OCI-LY1 (cell line): ENCODE results near the gene SLC39A5.

ENCODE experiments used
- CTCF ChIP-seq: fragments of 200-600 bp; sonication (generic), shearing (Covaris generic); IDR thresholded peaks from 2 replicates; pipeline ENCODE4 v1.5.1; 2017; ENCODE audit warnings: mild to moderate bottlenecking, antibody characterized with exemption, low read length, moderate library complexity, mixed read lengths
- EZH2 ChIP-seq: fragments of 200-600 bp; sonication (generic), shearing (Covaris generic); IDR thresholded peaks from 2 replicates; pipeline ENCODE4 v1.8.0; 2017; ENCODE audit warnings: borderline replicate concordance, mixed run types, mild to moderate bottlenecking, antibody characterized with exemption, low read length, moderate library complexity, mixed read lengths

DNA sequence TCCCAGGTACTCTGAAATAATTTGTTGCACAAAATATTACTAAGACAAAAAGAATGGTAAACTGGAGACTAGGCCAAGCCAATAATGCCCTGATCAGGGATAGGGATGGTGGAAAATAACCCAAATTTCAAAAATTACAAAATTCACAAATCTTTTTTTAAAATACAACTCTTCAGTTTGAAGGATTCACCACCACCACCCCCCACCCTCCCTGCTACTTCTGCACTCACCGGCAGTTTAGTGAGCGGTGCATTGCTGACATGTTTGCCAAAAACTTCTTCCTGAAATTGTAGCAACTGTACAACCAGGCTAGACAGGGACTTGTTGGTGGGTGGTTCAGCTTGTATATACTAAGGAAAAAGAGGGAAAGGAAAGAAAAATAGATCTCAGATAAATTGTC, 42.9 kb upstream of the SLC39A5 start:
- TF ChIP-seq CTCF: no peak
- no peak for TF ChIP-seq EZH2
